HepG2 (cell line): Measurements from ENCODE around the gene LSM2. TPM values are rescaled to one million over a fixed set of nuclear protein-coding genes. Genes with fewer than 3 reads are reported as not detected.
A peak's percentile ranks its signal among the peaks of the same experiment; 100 is the strongest.

Experiments used
- FOSL1 ChIP-seq: sonication (generic); formaldehyde crosslinking; IDR thresholded peaks from 2 replicates; pipeline ENCODE4 v1.9.0; 2021; ENCODE audit warnings: missing genetic modification reagents, borderline replicate concordance
- KIAA2018 ChIP-seq: sonication (generic); formaldehyde crosslinking; IDR thresholded peaks from 2 replicates; pipeline ENCODE4 v1.5.0; 2020; ENCODE audit warnings: mild to moderate bottlenecking, missing genetic modification reagents, borderline replicate concordance
- LCORL ChIP-seq, 2 experiments: fragments of 450-650 bp in 1 of 2; sonication (generic) in 1 of 2; formaldehyde crosslinking in 1 of 2; IDR thresholded peaks; 2 replicates each; pipeline versions ENCODE4 v1.5.0 to v1.6.1; 2017 to 2020; ENCODE audit warnings: antibody characterized with exemption in 1 of 2, missing genetic modification reagents in 1 of 2
- MAFG ChIP-seq: sonication (generic); formaldehyde crosslinking; IDR thresholded peaks from 2 replicates; pipeline ENCODE4 v1.5.1; 2020; ENCODE audit warnings: mild to moderate bottlenecking, missing genetic modification reagents
- MED13 ChIP-seq: sonication (generic); formaldehyde crosslinking; IDR thresholded peaks from 2 replicates; pipeline ENCODE4 v1.5.0; 2020; ENCODE audit warnings: missing genetic modification reagents
- ZBTB39 ChIP-seq: sonication (generic); formaldehyde crosslinking; IDR thresholded peaks from 2 replicates; pipeline ENCODE4 v1.5.0; 2020; ENCODE audit warnings: missing genetic modification reagents
- ZNF264 ChIP-seq: sonication (generic); formaldehyde crosslinking; IDR thresholded peaks from 2 replicates; pipeline ENCODE4 v1.4.0; 2020; ENCODE audit warnings: missing genetic modification reagents
- ZNF639 ChIP-seq: conservative IDR thresholded peaks from 2 replicates; pipeline ENCODE4 v1.6.1; 2018; ENCODE audit warnings: missing genetic modification reagents
- ZNF747 ChIP-seq: sonication (generic); formaldehyde crosslinking; IDR thresholded peaks from 2 replicates; pipeline ENCODE4 v1.8.1; 2023; ENCODE audit warnings: missing genetic modification reagents, mild to moderate bottlenecking, borderline replicate concordance
- ZNF800 ChIP-seq: sonication (generic); formaldehyde crosslinking; IDR thresholded peaks from 2 replicates; pipeline ENCODE4 v1.4.0; 2020; ENCODE audit warnings: missing genetic modification reagents
- polyA plus RNA-seq, 8 experiments: library from polyadenylated mRNA; depleted of rRNA in 3 of 8; stranded (reverse) in 7 of 8; unstranded in 1 of 8; fragments of >200 nt; fragmentation: Illumina TruSeq in 4 of 8; extraction: Trizol in 4 of 8; gene quantifications; 2 replicates each; pipeline versions ENCODE4 v1.2.1 to v1.2.3, GENCODE V29; 2011 to 2016; ENCODE audit warnings: low read depth in 4 of 8, missing spikeins in 1 of 8, mixed read lengths in 1 of 8; ENCODE audit not compliant: insufficient read depth in 1 of 8
- total RNA-seq, 5 experiments: library from RNA; depleted of rRNA; stranded (reverse); fragments of >200 nt; fragmentation: Illumina TruSeq; extraction: Trizol; gene quantifications; 2 replicates each; pipeline ENCODE4 v1.2.3, GENCODE V29; 2016; ENCODE audit warnings: low read depth in 1 of 5
- TF ChIP-seq, protein P1 (sequence below): sonication (generic); formaldehyde crosslinking; IDR thresholded peaks from 2 replicates; pipeline ENCODE4 v1.9.0; 2022; ENCODE audit warnings: low read depth, missing genetic modification reagents

Gene LSM2
- total and polyA plus RNA-seq, 2 of the 13 experiments (the other 11 are each of a cell fraction or from before 2014, with no cell fraction given) = 69.4 to 90.5 TPM

GRCh38 chr6:31806470-31807272, at the start of gene LSM2 (continued):
- peak; percentile 86; the same call in 1 of the 2 replicates for TF ChIP-seq ZNF639
- no peak for TF ChIP-seq ZBTB39
- TF ChIP-seq MAFG (CRISPR knock-in tag) = no peak
- no peak for TF ChIP-seq ZNF264 (CRISPR knock-in tag)
- 0 out of 2 replicates have a peak, but pooled peaks have one; percentile 37 for TF ChIP-seq MED13 (CRISPR knock-in tag)
- TF ChIP-seq, protein P1, sequence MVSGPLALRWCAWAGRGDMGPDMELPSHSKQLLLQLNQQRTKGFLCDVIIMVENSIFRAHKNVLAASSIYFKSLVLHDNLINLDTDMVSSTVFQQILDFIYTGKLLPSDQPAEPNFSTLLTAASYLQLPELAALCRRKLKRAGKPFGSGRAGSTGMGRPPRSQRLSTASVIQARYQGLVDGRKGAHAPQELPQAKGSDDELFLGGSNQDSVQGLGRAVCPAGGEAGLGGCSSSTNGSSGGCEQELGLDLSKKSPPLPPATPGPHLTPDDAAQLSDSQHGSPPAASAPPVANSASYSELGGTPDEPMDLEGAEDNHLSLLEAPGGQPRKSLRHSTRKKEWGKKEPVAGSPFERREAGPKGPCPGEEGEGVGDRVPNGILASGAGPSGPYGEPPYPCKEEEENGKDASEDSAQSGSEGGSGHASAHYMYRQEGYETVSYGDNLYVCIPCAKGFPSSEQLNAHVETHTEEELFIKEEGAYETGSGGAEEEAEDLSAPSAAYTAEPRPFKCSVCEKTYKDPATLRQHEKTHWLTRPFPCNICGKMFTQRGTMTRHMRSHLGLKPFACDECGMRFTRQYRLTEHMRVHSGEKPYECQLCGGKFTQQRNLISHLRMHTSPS (CRISPR knock-in tag) = peak; percentile 83
- peak; percentile 54; the same call in 1 of the 2 replicates for TF ChIP-seq KIAA2018 (CRISPR knock-in tag)
- TF ChIP-seq FOSL1 = no peak
- TF ChIP-seq ZNF800 (CRISPR knock-in tag) = 0 out of 2 replicates have a peak, but pooled peaks have one; percentile 34
- no peak for TF ChIP-seq LCORL (IDR thresholded peaks at IDR 0.05)
- peak; percentile 63 for TF ChIP-seq LCORL (CRISPR knock-in tag; IDR thresholded peaks at IDR 0.05)
- TF ChIP-seq ZNF747 (CRISPR knock-in tag) = no peak
